ENCODE results near the gene TCN1. TPM values are rescaled to one million over a fixed set of nuclear protein-coding genes. Genes with fewer than 3 reads are reported as not detected.
"Not testable (repeated sequence)": the region's sequence is repeated elsewhere in the genome, so short reads cannot be mapped to it uniquely, and the experiment has no call there.

TCN1 gene
- total RNA-seq, 2 experiments from 2014 or later = not detected

DNA sequence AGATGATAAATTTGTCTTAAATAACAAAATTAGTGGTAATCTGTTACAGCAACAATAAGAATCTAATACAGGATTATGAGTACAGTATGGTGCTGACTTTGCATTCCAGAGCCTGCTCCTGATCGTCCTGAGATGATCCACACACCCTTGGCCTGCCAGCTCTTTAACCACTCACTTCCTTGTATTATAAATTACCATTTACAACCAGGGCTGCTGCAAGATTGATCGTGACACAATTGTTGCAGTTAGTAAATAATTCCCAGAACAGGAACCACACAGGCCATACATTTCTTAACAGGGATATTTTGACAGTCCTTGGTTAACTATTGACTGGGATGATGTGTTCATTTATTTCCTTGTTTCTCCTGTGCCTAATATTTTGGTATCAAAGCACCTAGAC is 17.2 kb downstream of the TCN1 start:
- H3K27ac Mint-ChIP-seq = no peak overlapping the region
- no peaks in the 10 kb centered on the region for H3K36me3 Mint-ChIP-seq (ENCODE audit: low read depth)
- no peak overlapping the region for H3K4me3 Mint-ChIP-seq
- H3K27me3 Mint-ChIP-seq = peaks cover 3% of the 10 kb centered on the region
- DNase-seq = no peak
- peaks cover 3% of the 10 kb centered on the region for H3K9me3 Mint-ChIP-seq
- ChIA-PET CTCF (no interaction called here), POLR2A (no interaction called here)
- peaks cover 2% of the 10 kb centered on the region for H3K4me1 Mint-ChIP-seq

DNA sequence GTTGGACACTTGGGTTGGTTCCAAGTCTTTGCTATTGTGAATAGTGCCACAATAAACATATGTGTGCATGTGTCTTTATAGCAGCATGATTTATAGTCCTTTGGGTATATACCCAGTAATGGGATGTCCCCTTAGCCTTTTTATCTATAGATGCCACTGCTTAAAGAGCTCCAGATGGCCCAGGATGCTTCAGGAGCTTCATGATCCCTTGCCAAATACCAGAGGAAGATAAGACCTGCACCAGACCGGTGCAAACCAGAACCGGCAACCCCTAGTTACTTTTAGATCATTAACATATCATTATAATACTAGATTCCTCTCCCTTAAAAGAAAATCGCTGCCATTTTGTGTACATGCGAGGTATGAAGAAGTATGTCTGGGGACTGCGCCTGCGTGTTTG is 17.8 kb downstream of the TCN1 start:
- POLR2A ChIA-PET; H3K4me1 Mint-ChIP-seq; H3K27ac Mint-ChIP-seq; CTCF ChIA-PET; H3K27me3 Mint-ChIP-seq; H3K9me3 Mint-ChIP-seq; H3K36me3 Mint-ChIP-seq (ENCODE audit: low read depth); DNase-seq; H3K4me3 Mint-ChIP-seq: not testable (repeated sequence)

DNA sequence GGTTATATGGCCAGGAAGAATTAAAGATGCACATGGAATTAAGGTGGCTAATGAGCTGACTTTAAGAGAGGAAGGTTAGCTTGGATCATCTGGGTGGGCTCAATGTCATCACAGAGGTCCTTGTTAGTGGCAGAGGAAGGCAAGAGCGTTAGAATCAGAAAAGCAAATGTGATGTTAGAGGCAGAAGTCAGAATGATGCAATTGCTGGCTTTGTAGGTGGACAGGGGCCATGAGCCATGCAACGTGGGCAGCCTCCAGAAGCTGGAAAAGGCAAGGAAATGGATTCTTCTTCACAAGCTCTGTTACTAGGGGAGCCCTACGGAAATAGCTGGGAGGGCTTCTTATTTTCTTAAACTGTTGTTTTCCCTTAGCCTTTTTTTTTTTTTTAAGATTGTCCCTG is 18.7 kb downstream of the TCN1 start:
- no peak for DNase-seq
- H3K27me3 Mint-ChIP-seq = peaks cover 3% of the 10 kb centered on the region
- ChIA-PET CTCF (interaction anchor here (0.7 kb wide), 1 partner anchor 55 kb away, joined by 3 read pairs; no protein-coding TSS in a partner anchor), POLR2A (no interaction called here)
- H3K36me3 Mint-ChIP-seq (ENCODE audit: low read depth) = no peaks in the 10 kb centered on the region
- H3K27ac Mint-ChIP-seq = no peak overlapping the region
- H3K9me3 Mint-ChIP-seq = peaks cover 3% of the 10 kb centered on the region
- H3K4me3 Mint-ChIP-seq = no peak overlapping the region
- peaks cover 2% of the 10 kb centered on the region for H3K4me1 Mint-ChIP-seq

DNA sequence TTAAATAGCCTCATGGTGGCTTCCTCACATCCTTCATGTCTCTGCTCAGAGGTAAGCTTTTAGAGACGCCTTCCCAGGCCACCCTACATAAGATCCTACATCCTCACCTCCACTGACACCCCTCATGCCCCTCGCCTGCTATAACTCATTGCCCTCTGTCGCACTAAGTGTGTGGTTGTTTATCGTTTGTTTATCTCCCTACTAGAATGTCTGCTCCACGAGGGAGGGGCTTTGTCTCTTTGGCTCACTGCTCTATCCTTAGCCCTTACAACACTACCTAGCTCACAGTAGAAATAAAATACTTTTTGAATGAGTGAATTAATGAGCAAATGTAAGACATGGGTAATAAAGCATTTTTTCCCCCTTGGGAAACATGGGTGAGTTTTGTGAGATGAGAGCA is 19.7 kb downstream of the TCN1 start:
- no peak for DNase-seq
- peaks cover 3% of the 10 kb centered on the region for H3K9me3 Mint-ChIP-seq

DNA sequence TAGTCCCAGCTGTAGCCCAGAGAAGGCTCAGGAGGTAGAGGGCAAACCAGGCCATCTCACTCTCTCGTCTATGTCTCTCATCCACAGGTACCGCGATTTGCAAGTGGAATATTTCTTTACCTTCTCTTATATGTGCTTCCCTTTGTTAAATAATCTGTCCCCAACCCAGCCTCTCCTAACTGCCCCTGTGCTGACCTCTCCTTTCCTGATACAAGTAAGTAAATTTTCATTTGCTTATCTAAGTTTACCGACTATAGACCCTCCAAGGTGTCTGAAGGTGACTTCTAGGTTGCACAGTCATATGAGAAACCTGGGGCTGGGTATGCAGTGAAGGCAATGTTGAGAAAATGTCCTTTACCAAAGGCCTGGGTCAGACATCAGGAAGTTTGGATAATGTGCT is 20.9 kb downstream of the TCN1 start, which contains the start of gene CBLIF:
Gene CBLIF (minus strand): TSS at position 101 of the 400 bp plus-strand sequence. CDS start 46 bp downstream, at position 55.
- H3K27ac Mint-ChIP-seq = no peak within 1 kb of the TSS
- H3K27me3 Mint-ChIP-seq = peaks cover 5% of the 10 kb centered on the region
- ChIA-PET CTCF (interaction anchor here (0.6 kb wide), 1 partner anchor 71 kb away, joined by 3 read pairs; no protein-coding TSS in a partner anchor), POLR2A (no interaction called here)
- H3K36me3 Mint-ChIP-seq (ENCODE audit: low read depth) = no peaks in the 10 kb centered on the region
- no peaks in the 10 kb centered on the region for H3K9me3 Mint-ChIP-seq
- no peak within 1 kb of the TSS for H3K4me3 Mint-ChIP-seq
- no peak for DNase-seq
- peaks cover 8% of the 10 kb centered on the region for H3K4me1 Mint-ChIP-seq

More for the DNA sequence above, 19.7 kb downstream of the TCN1 start:
- Mint-ChIP-seq H3K36me3 (ENCODE audit: low read depth) (no peaks in the 10 kb centered on the region), H3K27ac (no peak overlapping the region), H3K27me3 (peaks cover 5% of the 10 kb centered on the region), H3K4me1 (peaks cover 5% of the 10 kb centered on the region), H3K4me3 (no peak overlapping the region)
- ChIA-PET CTCF (no interaction called here), POLR2A (interaction anchor here (1.3 kb wide), 1 partner anchor 10 kb away, joined by 3 read pairs; no protein-coding TSS in a partner anchor)

DNA sequence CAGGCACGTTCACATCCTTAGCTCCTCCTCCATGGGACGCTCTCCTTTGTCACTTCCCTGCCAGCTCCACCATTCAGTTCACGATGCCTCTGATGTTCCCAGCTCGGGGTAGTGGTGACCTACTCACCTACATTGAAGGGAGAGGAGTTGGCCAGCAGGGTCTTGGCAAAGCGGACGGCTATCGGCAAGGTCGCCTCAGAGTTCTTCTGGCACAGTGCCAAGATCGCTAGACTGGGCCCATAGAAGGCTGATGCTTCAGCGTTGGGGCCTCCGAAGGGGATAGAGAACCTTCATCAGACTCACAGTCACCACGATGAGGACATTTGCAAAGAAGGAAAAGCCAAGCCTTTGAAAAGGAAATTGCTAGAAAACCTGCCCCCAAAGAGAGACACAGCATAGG is 24.0 kb downstream of the TCN1 start:
- no peak overlapping the region for H3K4me3 Mint-ChIP-seq
- H3K9me3 Mint-ChIP-seq = no peaks in the 10 kb centered on the region
- no peaks in the 10 kb centered on the region for H3K36me3 Mint-ChIP-seq (ENCODE audit: low read depth)
- no peak for DNase-seq
- H3K27ac Mint-ChIP-seq = no peak overlapping the region
- peaks cover 5% of the 10 kb centered on the region for H3K27me3 Mint-ChIP-seq
- ChIA-PET CTCF (no interaction called here), POLR2A (no interaction called here)
- H3K4me1 Mint-ChIP-seq = peaks cover 6% of the 10 kb centered on the region

DNA sequence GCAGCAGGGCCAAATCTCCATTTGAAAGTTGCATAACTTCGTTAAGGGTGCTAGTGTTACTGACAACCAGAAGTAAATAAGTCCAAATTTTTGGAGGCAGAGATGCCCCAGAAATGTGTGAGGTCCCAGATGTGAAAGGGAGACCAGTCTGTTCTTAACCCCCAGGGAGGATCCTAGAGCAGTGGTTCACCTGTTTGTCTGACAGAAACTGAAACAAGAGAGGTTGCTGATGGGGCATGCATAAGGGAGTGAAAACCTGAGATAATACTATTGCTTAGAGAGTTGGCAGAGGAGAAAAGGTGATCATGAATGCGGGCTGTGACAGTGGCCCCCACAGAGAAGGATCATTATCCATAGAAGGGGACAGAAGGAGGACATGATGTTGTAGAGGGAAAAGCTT is 24.8 kb downstream of the TCN1 start:
- DNase-seq = no peak
- ChIA-PET CTCF (no interaction called here), POLR2A (no interaction called here)
- H3K27ac Mint-ChIP-seq = no peak overlapping the region
- H3K9me3 Mint-ChIP-seq = no peaks in the 10 kb centered on the region
- no peaks in the 10 kb centered on the region for H3K36me3 Mint-ChIP-seq (ENCODE audit: low read depth)
- H3K27me3 Mint-ChIP-seq = peaks cover 5% of the 10 kb centered on the region
- peaks cover 6% of the 10 kb centered on the region for H3K4me1 Mint-ChIP-seq
- no peak overlapping the region for H3K4me3 Mint-ChIP-seq

DNA sequence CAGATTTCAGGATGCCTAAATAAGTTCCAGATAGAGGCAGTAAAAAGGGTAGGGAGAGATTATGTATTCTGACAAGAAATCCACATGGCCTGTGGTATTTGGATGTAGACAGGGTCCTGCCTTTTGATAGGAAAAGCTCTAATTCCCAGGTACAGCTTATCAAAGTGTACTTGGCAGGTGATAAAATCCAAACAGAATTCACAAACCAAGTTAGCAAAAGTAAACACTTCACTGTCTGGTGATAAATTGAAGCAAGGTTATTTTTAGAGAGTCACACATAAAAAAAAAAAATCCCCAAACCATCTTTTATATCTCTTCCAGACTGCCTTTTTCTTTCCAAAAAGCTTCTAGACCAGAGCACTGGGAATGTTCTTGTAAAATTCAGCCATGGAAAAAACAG is 26.7 kb downstream of the TCN1 start:
- ChIA-PET POLR2A (no interaction called here), CTCF (no interaction called here)
- no peaks in the 10 kb centered on the region for H3K9me3 Mint-ChIP-seq
- peaks cover 2% of the 10 kb centered on the region for H3K27me3 Mint-ChIP-seq
- H3K27ac Mint-ChIP-seq = no peak overlapping the region
- no peak overlapping the region for H3K4me3 Mint-ChIP-seq
- no peak for DNase-seq
- H3K36me3 Mint-ChIP-seq (ENCODE audit: low read depth) = no peaks in the 10 kb centered on the region
- peaks cover 6% of the 10 kb centered on the region for H3K4me1 Mint-ChIP-seq

DNA sequence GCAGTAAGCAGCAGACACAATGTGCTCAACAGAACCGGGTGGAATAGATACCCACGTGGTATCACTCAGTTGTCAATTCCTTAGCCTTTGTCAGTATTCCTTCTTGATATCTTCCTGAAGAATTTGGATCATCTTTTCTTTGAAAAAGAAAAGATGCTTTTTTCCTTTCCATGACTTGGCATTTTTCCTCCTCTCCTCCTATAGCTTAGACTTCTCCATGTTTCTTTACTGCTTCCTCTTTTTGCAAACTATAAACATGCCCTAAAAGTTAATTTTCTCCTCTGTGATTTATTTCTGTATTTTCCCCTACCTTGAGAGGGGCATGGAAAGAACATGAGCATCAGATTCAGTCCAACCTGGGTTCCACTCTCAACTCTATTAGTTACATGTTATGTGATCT is 32.7 kb downstream of the TCN1 start:
- ChIA-PET POLR2A (no interaction called here), CTCF (no interaction called here)
- H3K4me1 Mint-ChIP-seq = peaks cover 8% of the 10 kb centered on the region
- no peaks in the 10 kb centered on the region for H3K36me3 Mint-ChIP-seq (ENCODE audit: low read depth)
- DNase-seq = no peak
- no peaks in the 10 kb centered on the region for H3K9me3 Mint-ChIP-seq
- H3K27ac Mint-ChIP-seq = no peak overlapping the region
- H3K27me3 Mint-ChIP-seq = no peaks in the 10 kb centered on the region
- H3K4me3 Mint-ChIP-seq = no peak overlapping the region

DNA sequence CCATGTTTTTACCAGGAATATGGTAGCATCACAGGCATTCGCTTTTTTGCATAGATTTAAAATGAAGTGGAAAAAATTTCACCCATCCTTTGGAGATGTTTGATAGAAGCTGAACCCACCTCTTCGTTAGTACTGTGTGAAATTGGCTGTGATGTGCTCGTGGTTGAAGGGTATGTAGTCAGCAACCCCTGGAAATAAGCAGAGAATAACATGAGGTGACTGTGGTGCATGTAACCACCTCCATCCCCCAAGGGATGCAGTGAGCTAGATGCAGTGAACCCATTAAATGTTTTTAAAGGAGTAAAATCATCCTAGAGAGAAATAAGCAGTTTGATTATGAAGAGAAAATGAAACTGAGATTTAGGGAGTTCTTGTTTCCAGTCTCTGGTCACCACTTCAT is 36.9 kb downstream of the TCN1 start:
- Mint-ChIP-seq H3K27ac (no peak overlapping the region), H3K9me3 (no peaks in the 10 kb centered on the region), H3K4me3 (no peak overlapping the region), H3K27me3 (no peaks in the 10 kb centered on the region), H3K36me3 (ENCODE audit: low read depth) (no peaks in the 10 kb centered on the region), H3K4me1 (peaks cover 8% of the 10 kb centered on the region)
- POLR2A ChIA-PET = no interaction called here
- CTCF ChIA-PET = interaction anchor here (2.2 kb wide), 1 partner anchor 90 kb away, joined by 5 read pairs; no protein-coding TSS in a partner anchor
- DNase-seq = no peak

DNA sequence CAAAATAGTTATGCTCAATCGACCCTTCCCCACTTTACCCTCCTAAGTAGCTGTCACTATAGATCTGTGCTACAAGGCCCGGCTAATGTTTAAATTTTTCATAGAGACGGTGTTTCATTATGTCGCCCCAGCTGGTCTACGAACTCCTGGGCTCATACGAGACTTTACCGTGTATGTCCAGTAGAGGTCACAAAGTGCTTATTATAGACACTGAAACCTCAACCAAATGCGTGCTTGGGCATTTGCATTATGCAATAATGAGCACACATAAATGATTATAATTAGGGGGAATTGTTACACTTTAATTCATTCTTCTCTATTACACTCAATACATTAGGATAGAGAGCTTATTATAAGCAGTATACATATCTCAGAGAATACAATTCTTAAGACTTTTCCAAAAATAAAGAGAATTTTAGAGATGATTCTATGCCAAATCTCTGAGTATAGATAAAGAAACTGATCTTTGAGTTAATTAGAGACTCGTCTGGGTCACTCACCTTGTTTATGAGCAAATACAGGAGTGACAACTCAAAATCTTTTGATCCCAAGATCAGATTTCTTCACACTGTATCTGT is 43.2 kb downstream of the TCN1 start:
- Mint-ChIP-seq H3K36me3 (ENCODE audit: low read depth) (no peaks in the 10 kb centered on the region), H3K27me3 (no peaks in the 10 kb centered on the region), H3K4me1 (peaks cover 16% of the 10 kb centered on the region), H3K27ac (no peak overlapping the region), H3K4me3 (no peak overlapping the region), H3K9me3 (no peaks in the 10 kb centered on the region)
- DNase-seq = peak; percentile 47
- CTCF ChIA-PET = interaction anchor here (0.6 to 1.4 kb wide), 7 partner anchors 9 to 277 kb away, joined by 3 to 22 read pairs (median 3); no protein-coding TSS in a partner anchor
- POLR2A ChIA-PET = no interaction called here

DNA sequence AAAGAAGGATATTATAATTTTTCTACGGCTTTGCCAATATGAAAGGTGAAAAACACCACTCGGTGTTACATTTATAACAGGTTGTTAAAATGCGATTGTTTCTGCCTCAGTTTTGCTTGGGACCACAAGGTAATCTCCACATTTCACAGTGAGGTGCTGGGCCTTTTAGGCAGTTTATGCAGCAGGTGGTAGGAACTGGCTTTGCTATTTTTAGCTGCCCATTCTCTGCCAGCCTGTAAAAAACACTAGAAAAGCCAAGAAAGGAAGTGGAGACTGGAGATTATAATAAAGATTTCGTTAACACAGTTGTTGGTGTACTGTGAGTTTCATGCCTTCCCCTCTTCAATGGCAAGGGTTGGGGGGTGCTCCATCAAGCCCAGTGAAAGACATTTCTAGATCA is 47.7 kb downstream of the TCN1 start:
- Mint-ChIP-seq H3K4me3 (no peak overlapping the region), H3K27me3 (no peaks in the 10 kb centered on the region), H3K9me3 (no peaks in the 10 kb centered on the region), H3K36me3 (ENCODE audit: low read depth) (no peaks in the 10 kb centered on the region), H3K27ac (peak overlapping the region; percentile 24), H3K4me1 (peaks cover 30% of the 10 kb centered on the region)
- ChIA-PET POLR2A (interaction anchor here (0.7 kb wide), 1 partner anchor 62 kb away, joined by 3 read pairs; no protein-coding TSS in a partner anchor), CTCF (no interaction called here)
- DNase-seq = no peak

DNA sequence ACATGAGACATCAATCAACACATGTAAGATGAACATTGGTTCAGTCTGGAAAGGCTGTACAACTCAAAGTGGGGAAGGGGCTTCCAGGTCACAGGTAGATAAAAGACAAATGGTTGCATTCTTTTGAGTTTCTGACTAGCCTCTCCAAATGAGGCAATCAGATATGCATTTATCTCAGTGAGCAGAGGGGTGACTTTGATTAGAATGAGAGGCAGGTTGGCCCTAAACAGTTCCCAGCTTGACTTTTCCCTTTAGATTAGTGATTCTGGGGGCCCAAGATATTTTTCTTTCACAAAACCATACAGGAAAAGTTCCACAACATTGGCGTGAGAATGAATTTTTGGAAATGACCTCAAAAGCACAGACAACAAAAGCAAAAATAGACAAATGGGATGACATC is 49.9 kb downstream of the TCN1 start:
- DNase-seq, POLR2A ChIA-PET: not testable (repeated sequence)

DNA sequence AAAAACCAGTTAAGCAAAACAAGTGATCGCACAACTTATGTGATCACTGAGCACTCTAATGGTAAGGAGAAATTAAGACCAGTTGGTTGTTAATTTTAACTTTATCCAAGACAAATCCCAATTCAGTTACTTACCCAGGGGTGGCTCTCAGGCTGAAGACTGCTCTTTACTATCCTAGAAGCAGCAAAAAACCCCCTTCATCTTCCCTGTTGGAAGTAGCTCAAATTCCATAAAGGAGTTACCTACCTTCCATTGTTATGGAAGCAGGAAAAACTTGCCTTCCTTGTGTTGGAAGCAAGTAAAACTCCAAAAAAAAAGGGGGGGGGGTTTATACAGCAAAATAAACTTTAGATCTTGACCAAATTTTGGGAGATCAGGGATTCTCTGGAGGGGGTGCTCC is 50.5 kb downstream of the TCN1 start:
- Mint-ChIP-seq H3K9me3 (peaks cover 3% of the 10 kb centered on the region), H3K36me3 (ENCODE audit: low read depth) (peaks cover 12% of the 10 kb centered on the region), H3K27me3 (no peaks in the 10 kb centered on the region), H3K4me3 (no peak overlapping the region), H3K27ac (no peak overlapping the region), H3K4me1 (peaks cover 44% of the 10 kb centered on the region)
- POLR2A ChIA-PET = no interaction called here
- DNase-seq = no peak
- CTCF ChIA-PET = interaction anchor here (1.7 kb wide), 1 partner anchor 61 kb away, joined by 4 read pairs; the partner anchor contains the start of gene STX3

More for the DNA sequence above, 49.9 kb downstream of the TCN1 start:
- H3K4me3 Mint-ChIP-seq; H3K36me3 Mint-ChIP-seq (ENCODE audit: low read depth); H3K27me3 Mint-ChIP-seq; H3K27ac Mint-ChIP-seq; H3K9me3 Mint-ChIP-seq: not testable (repeated sequence)
- H3K4me1 Mint-ChIP-seq = peaks cover 37% of the 10 kb centered on the region
- CTCF ChIA-PET = interaction anchor here (1.1 kb wide), 1 partner anchor 40 kb away, joined by 3 read pairs; no protein-coding TSS in a partner anchor

Measured in activated CD4-positive, alpha-beta memory T cell treated with anti-CD3 and anti-CD28 coated beads, Interleukin-2, amount 10 ng/mL, durations not matched to agents 7 days and 5 days (primary cell).